Gastrocnemius medialis (tissue), 4 donors: ENCODE results near the gene NBL1. TPM values are rescaled to one million over a fixed set of nuclear protein-coding genes. Genes with fewer than 3 reads are reported as not detected.

ENCODE experiments used
- ATAC-seq, 2 donors: fragments of 150-250 bp; one replicate each; pipeline ENCODE4 v1.9.1; 2016
- DNase-seq, 2 donors: peaks; one replicate each; pipeline ENCODE4 v3.0.0-alpha.2; 2019
- H3K27ac ChIP-seq, 4 donors: fragments of 200-600 bp; sonication (generic); 1 replicate in 1 of 4; 2 replicates in 3 of 4; pipeline ENCODE4 v1.5.1; 2016 to 2018; ENCODE audit warnings: mild to moderate bottlenecking in 2 of 4, moderate library complexity in 1 of 4
- H3K27me3 ChIP-seq, 3 donors: fragments of 200-600 bp; sonication (generic) in 2 of 3; 1 replicate in 1 of 3; 2 replicates in 2 of 3; pipeline versions ENCODE4 v1.5.1 to v1.6.0; 2016 to 2019; ENCODE audit warnings: mild to moderate bottlenecking in 1 of 3, moderate library complexity in 1 of 3
- H3K36me3 ChIP-seq, 2 donors: fragments of 200-600 bp; sonication (generic) in 1 of 2; one replicate each; pipeline ENCODE4 v1.5.1; 2017 to 2018
- H3K4me1 ChIP-seq, 2 donors: fragments of 200-600 bp; sonication (generic) in 1 of 2; one replicate each; pipeline ENCODE4 v1.5.1; 2016 to 2017; ENCODE audit warnings: mild to moderate bottlenecking in 2 of 2
- H3K4me3 ChIP-seq, 4 donors: fragments of 200-600 bp; sonication (generic) in 3 of 4; 1 replicate in 1 of 4; 2 replicates in 3 of 4; pipeline ENCODE4 v1.5.1; 2016 to 2019; ENCODE audit warnings: mild to moderate bottlenecking in 2 of 4
- H3K9me3 ChIP-seq, 3 donors: fragments of 200-600 bp; sonication (generic) in 2 of 3; 1 replicate in 1 of 3; 2 replicates in 2 of 3; pipeline ENCODE4 v1.5.1; 2016 to 2019
- POLR2A ChIP-seq, 2 donors: fragments of 450-650 bp; IDR thresholded peaks; one replicate each; pipeline ENCODE4 v1.6.1; 2017; ENCODE audit warnings: antibody characterized with exemption in 2 of 2, mild to moderate bottlenecking in 2 of 2, moderate library complexity in 2 of 2
- in situ Hi-C, 4 donors: fragments of 200-750 bp; cut with MboI; loops; one replicate each; pipeline versions ENCODE4 v1.15.0 to v1.8.0; 2017; ENCODE audit warnings: low sequenced_read_pairs in 4 of 4
- intact Hi-C: fragments of 100-400 bp; cut with DNase I; formaldehyde crosslinking; loops from one replicate; pipeline ENCODE4 v1.15.1; 2023; ENCODE audit warnings: low total_unique reads
- total RNA-seq, 4 donors: library from RNA; depleted of rRNA; stranded (reverse); fragments of >200 nt; gene quantifications; one replicate each; pipeline versions ENCODE4 v1.1.0 to v1.2.3, GENCODE V29; 2016
- TF ChIP-seq, protein P1 (sequence below), 5 experiments: fragments of 450-650 bp in 3 of 5; fragments of 200-600 bp in 2 of 5; sonication (generic) in 2 of 5; IDR thresholded peaks in 4 of 5; conservative IDR thresholded peaks in 1 of 5; 1 replicate in 4 of 5; 2 replicates in 1 of 5; pipeline ENCODE4 v1.5.1; 2016 to 2019; ENCODE audit warnings: antibody characterized with exemption in 5 of 5, mild to moderate bottlenecking in 3 of 5, moderate library complexity in 3 of 5

Gene NBL1
- total RNA-seq, 4 donors from 2014 or later: 7.9 to 20.3 (median 16.3) TPM

DNA sequence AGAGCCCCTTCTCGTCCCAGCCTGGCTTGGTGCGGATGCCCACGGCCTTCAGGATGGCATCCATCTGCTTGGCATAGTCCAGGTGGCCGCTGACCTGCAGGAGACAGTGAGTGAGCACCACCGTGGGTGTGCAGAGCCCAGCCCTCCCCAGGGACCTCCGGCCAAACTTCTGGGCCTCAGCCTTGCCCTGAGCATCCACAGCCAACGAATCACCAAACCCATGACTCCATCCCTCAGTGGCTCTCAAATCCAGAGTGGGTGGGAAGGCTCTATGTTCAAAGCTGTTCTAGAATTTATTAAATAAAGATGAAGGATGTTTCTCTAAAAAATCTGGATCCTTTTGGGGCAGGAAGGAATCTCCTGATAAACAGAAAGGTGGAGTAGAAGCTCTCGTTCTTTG, 39.2 kb downstream of the NBL1 start:
- TF ChIP-seq POLR2A (IDR thresholded peaks at IDR 0.05): no peak
- TF ChIP-seq, protein P1, sequence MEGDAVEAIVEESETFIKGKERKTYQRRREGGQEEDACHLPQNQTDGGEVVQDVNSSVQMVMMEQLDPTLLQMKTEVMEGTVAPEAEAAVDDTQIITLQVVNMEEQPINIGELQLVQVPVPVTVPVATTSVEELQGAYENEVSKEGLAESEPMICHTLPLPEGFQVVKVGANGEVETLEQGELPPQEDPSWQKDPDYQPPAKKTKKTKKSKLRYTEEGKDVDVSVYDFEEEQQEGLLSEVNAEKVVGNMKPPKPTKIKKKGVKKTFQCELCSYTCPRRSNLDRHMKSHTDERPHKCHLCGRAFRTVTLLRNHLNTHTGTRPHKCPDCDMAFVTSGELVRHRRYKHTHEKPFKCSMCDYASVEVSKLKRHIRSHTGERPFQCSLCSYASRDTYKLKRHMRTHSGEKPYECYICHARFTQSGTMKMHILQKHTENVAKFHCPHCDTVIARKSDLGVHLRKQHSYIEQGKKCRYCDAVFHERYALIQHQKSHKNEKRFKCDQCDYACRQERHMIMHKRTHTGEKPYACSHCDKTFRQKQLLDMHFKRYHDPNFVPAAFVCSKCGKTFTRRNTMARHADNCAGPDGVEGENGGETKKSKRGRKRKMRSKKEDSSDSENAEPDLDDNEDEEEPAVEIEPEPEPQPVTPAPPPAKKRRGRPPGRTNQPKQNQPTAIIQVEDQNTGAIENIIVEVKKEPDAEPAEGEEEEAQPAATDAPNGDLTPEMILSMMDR (IDR thresholded peaks at IDR 0.05 in 4 of 5, conservative IDR thresholded peaks at IDR 0.05 in 1 of 5): no peak
- ATAC-seq: no peak

DNA sequence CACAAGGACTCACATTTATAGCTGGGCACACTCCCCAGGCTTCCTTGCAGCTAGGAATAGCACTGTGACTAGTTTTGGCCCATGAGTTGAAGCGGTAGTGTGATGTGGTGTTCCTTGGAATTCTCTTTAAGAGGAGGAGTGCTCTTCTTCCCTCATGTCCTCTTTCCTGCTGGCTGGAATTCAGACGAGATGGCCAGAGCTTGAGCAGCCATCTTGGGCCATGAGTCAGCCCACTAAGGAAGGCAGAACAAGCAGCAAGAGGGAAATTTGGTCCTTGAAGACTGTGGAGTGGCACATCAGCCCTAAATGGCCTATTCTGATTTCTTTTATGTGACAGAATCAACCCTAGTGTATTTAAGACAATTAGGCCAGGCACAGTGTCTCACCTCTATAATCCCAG, 40.6 kb downstream of the NBL1 start:
- in situ Hi-C loops (no loop called here), intact Hi-C loops (no loop called here)
- TF ChIP-seq POLR2A (IDR thresholded peaks at IDR 0.05): no peak
- TF ChIP-seq, protein P1 (IDR thresholded peaks at IDR 0.05 in 4 of 5, conservative IDR thresholded peaks at IDR 0.05 in 1 of 5): no peak
- Histone ChIP-seq H3K4me3 (no peak overlapping the region), H3K4me1 (no peaks in the 10 kb centered on the region), H3K27me3 (no peaks in the 10 kb centered on the region), H3K9me3 (no peaks in the 10 kb centered on the region), H3K27ac (no peak overlapping the region), H3K36me3 (no peaks in the 10 kb centered on the region)
- ATAC-seq (no peak), DNase-seq (no peak)

More for the DNA sequence above, 39.2 kb downstream of the NBL1 start:
- Histone ChIP-seq H3K27me3 (no peaks in the 10 kb centered on the region), H3K4me1 (no peaks in the 10 kb centered on the region), H3K4me3 (no peak overlapping the region), H3K27ac (no peak overlapping the region), H3K9me3 (no peaks in the 10 kb centered on the region), H3K36me3 (no peaks in the 10 kb centered on the region)
- no peak for DNase-seq
- intact Hi-C loops (no loop called here), in situ Hi-C loops (no loop called here)

DNA sequence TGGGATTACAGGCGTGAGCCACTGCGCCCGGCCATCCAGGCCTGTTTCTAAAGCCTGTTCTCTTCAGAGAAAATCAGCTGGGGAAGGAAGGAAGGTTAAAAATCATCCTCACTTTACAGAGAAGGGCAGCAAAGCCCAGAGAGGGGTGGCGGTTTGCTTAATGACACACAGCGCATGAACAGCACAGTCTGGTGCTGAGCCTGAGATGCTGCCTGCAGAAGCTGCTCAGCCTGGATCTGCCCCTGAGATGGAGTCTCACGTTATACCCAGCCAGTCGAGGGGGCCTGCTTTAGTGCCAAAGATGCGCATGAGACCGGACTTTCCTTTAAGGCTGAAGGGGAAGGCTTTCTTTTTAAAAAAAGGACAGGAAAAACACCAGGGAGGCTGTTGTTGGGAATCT, 41.9 kb downstream of the NBL1 start:
- intact Hi-C loops (no loop called here), in situ Hi-C loops (no loop called here)
- Histone ChIP-seq H3K4me1 (no peaks in the 10 kb centered on the region), H3K9me3 (no peaks in the 10 kb centered on the region), H3K4me3 (no peak overlapping the region), H3K36me3 (no peaks in the 10 kb centered on the region), H3K27me3 (no peaks in the 10 kb centered on the region), H3K27ac (no peak overlapping the region)
- ATAC-seq (no peak), DNase-seq (no peak)
- TF ChIP-seq, protein P1 (IDR thresholded peaks at IDR 0.05 in 4 of 5, conservative IDR thresholded peaks at IDR 0.05 in 1 of 5): no peak
- no peak for TF ChIP-seq POLR2A (IDR thresholded peaks at IDR 0.05)

DNA sequence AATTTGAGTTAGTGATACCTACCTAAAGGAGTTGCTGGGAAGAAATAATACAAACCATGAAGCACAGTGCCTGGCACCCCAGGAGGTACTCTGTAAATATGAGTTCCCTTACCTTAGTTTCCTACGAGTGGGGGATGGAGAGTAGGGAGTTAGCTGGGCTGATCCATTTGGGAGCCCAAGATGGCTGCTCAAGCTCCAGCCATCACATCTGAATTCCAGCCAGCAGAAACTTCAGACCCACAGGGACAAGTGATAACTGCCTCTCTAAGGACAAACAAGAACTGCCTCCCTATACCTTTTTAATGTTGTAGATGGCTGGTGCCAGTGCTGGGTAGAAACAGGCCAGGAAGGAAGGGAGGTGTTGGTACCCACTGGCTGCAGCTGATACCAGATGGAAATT, 43.3 kb downstream of the NBL1 start:
- Histone ChIP-seq H3K4me1 (no peaks in the 10 kb centered on the region), H3K9me3 (no peaks in the 10 kb centered on the region), H3K27ac (no peak overlapping the region), H3K36me3 (no peaks in the 10 kb centered on the region), H3K27me3 (no peaks in the 10 kb centered on the region), H3K4me3 (no peak overlapping the region)
- ATAC-seq: no peak
- no peak for TF ChIP-seq POLR2A (IDR thresholded peaks at IDR 0.05)
- TF ChIP-seq, protein P1 (IDR thresholded peaks at IDR 0.05 in 4 of 5, conservative IDR thresholded peaks at IDR 0.05 in 1 of 5): no peak
- intact Hi-C loops (no loop called here), in situ Hi-C loops (no loop called here)
- DNase-seq: no peak
